Cardiac muscle cell (in vitro differentiated cells and primary cell): Measurements from ENCODE around the gene MRPS27. TPM values are rescaled to one million over a fixed set of nuclear protein-coding genes. Genes with fewer than 3 reads are reported as not detected.

Experiments used
- DNase-seq, 2 donors: peaks; one replicate each; pipeline versions ENCODE4 v3.0.0 to v3.0.0-alpha.2; 2010 to 2017; ENCODE audit warnings: low read depth in 1 of 2, low spot score in 1 of 2
- H3K27ac ChIP-seq: fragments of 200-600 bp; sonication (generic); 2 replicates; pipeline ENCODE4 v1.5.1; 2016
- H3K27me3 ChIP-seq: fragments of 200-600 bp; sonication (generic); 2 replicates; pipeline ENCODE4 v1.6.0; 2016; ENCODE audit warnings: control low read depth
- H3K36me3 ChIP-seq: fragments of 200-600 bp; sonication (generic); 2 replicates; pipeline ENCODE4 v1.5.1; 2016; ENCODE audit warnings: control low read depth
- H3K4me1 ChIP-seq: fragments of 200-600 bp; sonication (generic); 2 replicates; pipeline ENCODE4 v1.8.1; 2017; ENCODE audit warnings: low read depth, mild to moderate bottlenecking, mixed run types
- H3K4me3 ChIP-seq: fragments of 200-600 bp; sonication (generic); 2 replicates; pipeline ENCODE4 v1.5.1; 2016; ENCODE audit warnings: mild to moderate bottlenecking
- H3K9me3 ChIP-seq: fragments of 200-600 bp; sonication (generic); 2 replicates; pipeline ENCODE4 v1.5.1; 2017; ENCODE audit warnings: low read depth, mild to moderate bottlenecking, control low read depth
- polyA plus RNA-seq: library from polyadenylated mRNA; unstranded; fragments of >200 nt; fragmentation: Nextera tagmentation; extraction: Ambion mirVana; gene quantifications from 2 replicates; pipeline ENCODE4 v1.2.1, GENCODE V29; 2016
- total RNA-seq: library from RNA; depleted of rRNA; stranded (reverse); fragments of >200 nt; gene quantifications from 2 replicates; pipeline ENCODE4 v1.2.3, GENCODE V29; 2016
- TF ChIP-seq, protein P1 (sequence below): IDR thresholded peaks from 2 replicates; pipeline ENCODE4 v1.5.1; 2012; ENCODE audit warnings: low read depth, mild to moderate bottlenecking, low read length

The MRPS27 gene
- total and polyA plus RNA-seq, 2 experiments from 2014 or later = 58.1 to 64.1 TPM

DNA sequence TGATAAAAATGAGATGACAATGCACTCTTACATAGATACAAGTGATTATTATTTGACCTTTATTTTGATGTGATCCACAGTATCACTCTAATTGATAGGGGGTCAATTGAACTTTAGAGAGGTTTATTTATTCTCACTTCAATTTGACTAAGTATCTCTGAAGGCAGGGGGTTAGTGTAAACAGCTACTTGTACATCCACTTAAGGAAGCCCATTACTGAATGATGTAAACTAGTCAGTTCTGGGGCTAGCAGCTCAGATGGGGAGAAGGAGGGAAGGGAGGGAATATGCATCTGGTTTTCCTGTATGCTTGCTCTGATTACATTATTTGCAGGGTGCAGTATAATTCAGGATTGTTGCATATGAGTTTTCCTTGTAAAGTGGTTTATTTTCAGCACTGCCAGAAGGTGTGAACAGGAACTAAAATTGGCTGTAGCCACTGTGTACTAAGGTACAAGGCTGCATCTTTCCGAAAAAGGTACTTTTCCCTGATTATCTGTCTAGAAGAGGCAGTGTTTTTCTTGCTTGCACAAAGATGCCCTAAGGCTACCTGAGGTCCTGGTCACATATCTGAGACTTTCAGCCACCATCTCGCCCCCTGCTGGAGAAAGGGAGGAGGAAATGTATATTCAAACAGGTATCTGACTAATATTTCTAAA is 51.2 kb downstream of the MRPS27 start:
- Histone ChIP-seq H3K4me1 (no peaks in the 10 kb centered on the region), H3K9me3 (no peaks in the 10 kb centered on the region), H3K27ac (no peak overlapping the region), H3K27me3 (no peaks in the 10 kb centered on the region), H3K4me3 (no peak overlapping the region), H3K36me3 (no peaks in the 10 kb centered on the region)
- peak; percentile 62 to 66 for DNase-seq
- TF ChIP-seq, protein P1, sequence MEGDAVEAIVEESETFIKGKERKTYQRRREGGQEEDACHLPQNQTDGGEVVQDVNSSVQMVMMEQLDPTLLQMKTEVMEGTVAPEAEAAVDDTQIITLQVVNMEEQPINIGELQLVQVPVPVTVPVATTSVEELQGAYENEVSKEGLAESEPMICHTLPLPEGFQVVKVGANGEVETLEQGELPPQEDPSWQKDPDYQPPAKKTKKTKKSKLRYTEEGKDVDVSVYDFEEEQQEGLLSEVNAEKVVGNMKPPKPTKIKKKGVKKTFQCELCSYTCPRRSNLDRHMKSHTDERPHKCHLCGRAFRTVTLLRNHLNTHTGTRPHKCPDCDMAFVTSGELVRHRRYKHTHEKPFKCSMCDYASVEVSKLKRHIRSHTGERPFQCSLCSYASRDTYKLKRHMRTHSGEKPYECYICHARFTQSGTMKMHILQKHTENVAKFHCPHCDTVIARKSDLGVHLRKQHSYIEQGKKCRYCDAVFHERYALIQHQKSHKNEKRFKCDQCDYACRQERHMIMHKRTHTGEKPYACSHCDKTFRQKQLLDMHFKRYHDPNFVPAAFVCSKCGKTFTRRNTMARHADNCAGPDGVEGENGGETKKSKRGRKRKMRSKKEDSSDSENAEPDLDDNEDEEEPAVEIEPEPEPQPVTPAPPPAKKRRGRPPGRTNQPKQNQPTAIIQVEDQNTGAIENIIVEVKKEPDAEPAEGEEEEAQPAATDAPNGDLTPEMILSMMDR = peak; percentile 75

DNA sequence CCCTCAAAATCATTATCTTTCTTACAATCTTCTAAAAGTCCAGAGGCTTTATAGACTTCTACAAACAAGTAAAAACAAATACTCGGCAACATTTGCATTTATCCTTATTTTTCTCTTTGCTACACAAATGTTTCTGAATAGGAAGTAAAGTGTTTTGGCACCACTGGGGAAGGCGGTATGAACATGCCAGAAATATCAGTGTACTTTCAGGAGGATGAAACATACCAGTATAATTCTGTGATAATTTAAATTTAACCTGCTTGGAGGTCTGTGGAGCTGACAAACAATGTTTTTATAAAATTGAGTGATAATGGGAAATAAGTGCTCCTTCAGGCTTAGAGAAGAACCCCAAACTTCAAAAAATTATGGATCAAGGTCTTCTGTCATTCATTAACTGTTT is 51.8 kb downstream of the MRPS27 start:
- DNase-seq = no peak
- Histone ChIP-seq H3K27ac (no peak overlapping the region), H3K4me1 (no peaks in the 10 kb centered on the region), H3K27me3 (no peaks in the 10 kb centered on the region), H3K9me3 (no peaks in the 10 kb centered on the region), H3K36me3 (no peaks in the 10 kb centered on the region), H3K4me3 (no peak overlapping the region)
- TF ChIP-seq, protein P1 = no peak

DNA sequence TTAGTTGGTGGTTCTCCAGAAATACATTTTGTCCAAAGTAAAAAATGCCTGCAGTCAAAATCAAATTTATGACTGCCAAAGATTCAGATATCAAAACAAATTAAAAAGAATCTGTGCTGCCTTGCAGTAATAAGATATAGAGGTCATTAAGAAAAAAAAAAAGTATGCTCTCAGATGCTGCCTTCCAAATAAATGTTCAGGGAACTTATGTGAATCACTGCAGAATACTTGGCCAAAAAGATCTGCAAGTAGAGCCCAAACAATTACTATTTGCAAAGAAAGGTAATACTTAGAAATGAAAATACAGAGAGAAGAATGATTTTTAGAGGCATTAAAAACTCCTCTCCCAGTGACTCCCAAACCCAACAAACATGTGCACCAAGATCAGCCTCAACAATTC is 52.4 kb downstream of the MRPS27 start:
- TF ChIP-seq, protein P1 = no peak
- H3K27me3 ChIP-seq = no peaks in the 10 kb centered on the region
- no peak for DNase-seq

DNA sequence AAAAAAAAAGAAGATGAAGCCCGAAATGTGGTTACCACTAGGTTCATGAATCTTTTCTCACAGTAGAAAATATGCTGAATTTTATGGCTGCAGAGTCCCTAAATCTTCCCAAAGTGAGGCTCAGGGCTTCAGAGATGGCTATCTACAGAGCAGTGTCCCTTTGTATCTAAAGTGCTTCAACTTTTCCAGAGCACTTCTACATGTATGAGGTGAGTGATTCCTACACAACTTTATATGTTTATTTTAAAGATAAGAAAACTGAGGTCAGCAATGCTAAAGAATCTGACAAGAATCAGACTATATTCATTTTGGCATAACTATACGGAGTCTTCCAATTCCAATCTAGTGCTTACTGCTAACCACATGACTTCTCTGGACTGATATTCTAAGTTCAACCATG is 53.2 kb downstream of the MRPS27 start:
- no peak overlapping the region for H3K4me3 ChIP-seq
- TF ChIP-seq, protein P1 = no peak
- no peaks in the 10 kb centered on the region for H3K27me3 ChIP-seq
- no peaks in the 10 kb centered on the region for H3K9me3 ChIP-seq
- H3K27ac ChIP-seq = no peak overlapping the region
- no peaks in the 10 kb centered on the region for H3K36me3 ChIP-seq
- DNase-seq = no peak
- H3K4me1 ChIP-seq = no peaks in the 10 kb centered on the region

More for the DNA sequence above, 52.4 kb downstream of the MRPS27 start:
- Histone ChIP-seq H3K4me1 (no peaks in the 10 kb centered on the region), H3K27ac (no peak overlapping the region), H3K4me3 (no peak overlapping the region), H3K36me3 (no peaks in the 10 kb centered on the region), H3K9me3 (no peaks in the 10 kb centered on the region)

DNA sequence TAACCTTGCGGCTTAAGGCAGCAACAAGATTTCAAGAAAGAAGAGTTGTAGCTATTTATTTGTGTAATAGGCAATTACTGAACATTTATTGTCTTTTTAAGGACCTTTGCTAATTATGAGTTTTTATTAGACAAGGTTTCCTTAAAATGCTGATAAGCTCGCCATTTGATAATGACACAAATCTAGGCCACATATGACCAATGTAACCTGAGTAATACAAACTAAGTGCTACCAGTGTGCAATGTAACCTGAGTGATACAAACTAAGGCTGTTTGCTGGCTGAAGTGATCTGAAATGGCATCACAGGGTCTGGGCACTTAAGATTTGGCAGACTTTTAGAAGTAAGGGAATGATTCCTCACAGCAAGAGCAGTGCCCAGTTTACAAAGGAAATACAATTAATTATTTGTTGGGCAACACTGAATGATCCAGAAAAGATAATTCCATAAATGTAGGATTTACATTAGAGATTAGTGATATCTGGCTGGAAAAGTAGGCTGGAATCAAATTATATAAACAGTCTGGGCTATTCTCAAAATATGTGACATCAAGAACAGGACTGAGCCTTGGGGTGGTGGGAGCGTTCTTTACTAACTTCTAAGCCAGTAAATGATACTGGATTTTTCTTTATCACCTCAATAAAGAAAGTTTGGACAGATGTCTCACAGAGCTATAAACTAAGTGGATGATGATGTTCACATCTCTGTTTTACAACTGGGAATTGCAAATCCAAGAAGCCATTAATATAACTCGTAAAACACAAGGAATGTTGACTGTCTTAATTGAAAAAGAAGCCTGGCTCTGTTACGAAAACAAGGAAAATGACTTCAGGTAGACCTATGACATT is 54.8 kb downstream of the MRPS27 start:
- no peak for DNase-seq
- H3K9me3 ChIP-seq = no peaks in the 10 kb centered on the region
- H3K27ac ChIP-seq = no peak overlapping the region
- TF ChIP-seq, protein P1 = no peak
- H3K4me1 ChIP-seq = no peaks in the 10 kb centered on the region
- H3K4me3 ChIP-seq = no peak overlapping the region
- H3K27me3 ChIP-seq = no peaks in the 10 kb centered on the region
- H3K36me3 ChIP-seq = no peaks in the 10 kb centered on the region
